ENCODE results near the gene CPVL.

GRCh38 chr7:29091715-29092114 is 54.6 kb downstream of the CPVL start:
- TF ChIP-seq GATA3 (IDR thresholded peaks at IDR 0.05; ENCODE audit: low read depth, low read length) (no peak), GATA2 (IDR thresholded peaks at IDR 0.05; ENCODE audit: low read depth, low read length) (no peak)

Measured in SH-SY5Y (cell line).